GM12872 (cell line): Measurements from ENCODE around the gene PRRT3.

Experiments used
- TF ChIP-seq, protein P1 (sequence below): IDR thresholded peaks from 3 replicates; pipeline ENCODE4 v1.5.1; 2011; ENCODE audit warnings: low read depth, mild to moderate bottlenecking, low read length, moderate library complexity; ENCODE audit not compliant: insufficient read depth

The PRRT3 gene

GRCh38 chr3:9909221-9910013 lies 42.8 kb downstream of the PRRT3 start:
- TF ChIP-seq, protein P1, sequence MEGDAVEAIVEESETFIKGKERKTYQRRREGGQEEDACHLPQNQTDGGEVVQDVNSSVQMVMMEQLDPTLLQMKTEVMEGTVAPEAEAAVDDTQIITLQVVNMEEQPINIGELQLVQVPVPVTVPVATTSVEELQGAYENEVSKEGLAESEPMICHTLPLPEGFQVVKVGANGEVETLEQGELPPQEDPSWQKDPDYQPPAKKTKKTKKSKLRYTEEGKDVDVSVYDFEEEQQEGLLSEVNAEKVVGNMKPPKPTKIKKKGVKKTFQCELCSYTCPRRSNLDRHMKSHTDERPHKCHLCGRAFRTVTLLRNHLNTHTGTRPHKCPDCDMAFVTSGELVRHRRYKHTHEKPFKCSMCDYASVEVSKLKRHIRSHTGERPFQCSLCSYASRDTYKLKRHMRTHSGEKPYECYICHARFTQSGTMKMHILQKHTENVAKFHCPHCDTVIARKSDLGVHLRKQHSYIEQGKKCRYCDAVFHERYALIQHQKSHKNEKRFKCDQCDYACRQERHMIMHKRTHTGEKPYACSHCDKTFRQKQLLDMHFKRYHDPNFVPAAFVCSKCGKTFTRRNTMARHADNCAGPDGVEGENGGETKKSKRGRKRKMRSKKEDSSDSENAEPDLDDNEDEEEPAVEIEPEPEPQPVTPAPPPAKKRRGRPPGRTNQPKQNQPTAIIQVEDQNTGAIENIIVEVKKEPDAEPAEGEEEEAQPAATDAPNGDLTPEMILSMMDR: no peak

DNA sequence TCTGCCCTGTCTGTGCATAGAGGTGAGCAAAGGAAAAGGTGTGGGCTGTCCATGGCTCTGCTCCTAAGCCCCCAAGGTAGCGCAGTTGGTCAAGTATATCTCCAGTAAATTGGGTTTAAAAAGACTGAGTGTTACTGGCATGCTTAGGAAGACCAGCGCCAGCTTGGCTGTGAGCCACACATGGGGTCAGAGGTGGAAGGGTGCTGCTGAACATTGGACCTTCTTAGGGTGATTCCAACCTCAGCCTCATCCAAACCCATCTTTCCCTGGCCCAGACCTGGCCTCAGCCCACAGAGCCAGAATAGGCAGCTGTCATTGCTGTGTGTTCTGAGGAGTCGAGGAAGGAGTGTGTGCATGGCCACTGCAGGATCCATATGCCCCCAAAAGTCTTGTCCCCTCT lies 43.9 kb downstream of the PRRT3 start:
- TF ChIP-seq, protein P1: no peak

- TF ChIP-seq, protein P1: no peak
These were observed 45.7 kb downstream of the PRRT3 start for GRCh38 chr3:9906480-9906879.

- TF ChIP-seq, protein P1: no peak
These were observed 48.3 kb downstream of the PRRT3 start for GRCh38 chr3:9903904-9904303.

- TF ChIP-seq, protein P1: no peak
These were observed 49.0 kb downstream of the PRRT3 start for GRCh38 chr3:9903238-9903624.

DNA sequence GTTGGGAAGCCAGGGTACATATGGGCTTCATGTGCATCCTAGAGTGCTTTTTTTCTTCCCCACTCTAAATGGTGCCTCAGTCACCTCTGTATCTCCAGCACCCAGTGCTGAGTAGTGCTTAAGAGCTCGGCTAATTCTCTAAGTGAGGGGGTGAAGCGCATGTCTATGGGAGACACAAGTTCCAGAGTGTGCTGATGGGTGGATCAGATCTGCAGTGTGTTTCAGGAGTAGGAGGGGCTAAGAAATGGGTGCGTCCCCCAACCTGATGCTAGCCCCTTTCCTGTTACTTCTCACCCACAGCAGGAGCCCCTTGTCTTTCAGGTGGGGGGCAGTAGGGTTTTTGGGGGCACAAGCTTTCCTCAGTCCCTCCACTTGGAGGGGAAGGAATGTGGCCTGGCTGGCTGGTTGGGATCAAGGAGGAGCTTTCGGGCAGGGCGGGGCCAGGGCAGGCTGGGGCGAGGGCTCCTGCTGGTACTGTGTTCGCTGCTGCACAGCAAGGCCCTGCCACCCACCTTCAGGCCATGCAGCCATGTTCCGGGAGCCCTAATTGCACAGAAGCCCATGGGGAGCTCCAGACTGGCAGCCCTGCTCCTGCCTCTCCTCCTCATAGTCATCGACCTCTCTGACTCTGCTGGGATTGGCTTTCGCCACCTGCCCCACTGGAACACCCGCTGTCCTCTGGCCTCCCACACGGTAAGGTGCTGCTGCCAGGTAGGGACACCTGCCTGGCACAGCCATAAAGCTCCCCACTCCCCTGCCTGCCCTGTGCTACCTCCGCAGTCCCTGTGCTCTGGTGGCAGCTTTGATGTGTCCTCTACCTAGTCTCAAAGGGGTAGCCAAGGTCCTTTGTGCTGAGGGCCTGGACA lies 49.6 kb downstream of the PRRT3 start, which contains the start of gene IL17RE:
Gene IL17RE, plus strand, starts transcription at position 477 of the 866 bp plus-strand sequence. Its CDS starts 85 bp downstream, at position 562.
- TF ChIP-seq, protein P1: no peak

GRCh38 chr3:9901967-9902366 lies 50.2 kb downstream of the PRRT3 start:
- TF ChIP-seq, protein P1: no peak
